Effector memory CD4-positive, alpha-beta T cell (primary cell): ENCODE data around the gene SLC45A1.
"Not testable (repeated sequence)": the region's sequence is repeated elsewhere in the genome, so short reads cannot be mapped to it uniquely, and the experiment has no call there.

Source experiments
- DNase-seq, 3 donors: peaks; one replicate each; pipeline ENCODE4 v3.0.0-alpha.2; 2020
- H3K27ac ChIP-seq: 2 replicates; pipeline ENCODE4 v1.7.0; 2013; ENCODE audit warnings: mild to moderate bottlenecking, low read length, moderate library complexity; ENCODE audit not compliant: insufficient read depth, poor library complexity, severe bottlenecking
- H3K27me3 ChIP-seq: replicated peaks from 2 replicates; pipeline ENCODE4 v1.7.0; 2013; ENCODE audit warnings: mild to moderate bottlenecking, low read length; ENCODE audit not compliant: insufficient read depth, control insufficient read depth, poor library complexity, severe bottlenecking
- H3K36me3 ChIP-seq: 2 replicates; pipeline ENCODE4 v1.7.0; 2013; ENCODE audit warnings: mild to moderate bottlenecking, low read length, moderate library complexity; ENCODE audit not compliant: control insufficient read depth, insufficient read depth
- H3K4me1 ChIP-seq: 2 replicates; pipeline ENCODE4 v1.7.0; 2013; ENCODE audit warnings: low read length, mild to moderate bottlenecking; ENCODE audit not compliant: control insufficient read depth, insufficient read depth, poor library complexity, severe bottlenecking
- H3K4me3 ChIP-seq: 2 replicates; pipeline ENCODE4 v1.7.0; 2013; ENCODE audit warnings: low read length, low read depth, mild to moderate bottlenecking; ENCODE audit not compliant: insufficient read depth, poor library complexity, severe bottlenecking
- H3K9me3 ChIP-seq: 2 replicates; pipeline ENCODE4 v1.7.0; 2013; ENCODE audit warnings: mild to moderate bottlenecking, low read length, moderate library complexity; ENCODE audit not compliant: control insufficient read depth
- total RNA-seq, 3 donors: gene quantifications; one replicate each; lab custom pipeline; 2026; lab: John Stamatoyannopoulos, UW

SLC45A1 gene
- 0.39 to 1.7 (median 0.78) reads per million in 3 donors for total RNA-seq

DNA sequence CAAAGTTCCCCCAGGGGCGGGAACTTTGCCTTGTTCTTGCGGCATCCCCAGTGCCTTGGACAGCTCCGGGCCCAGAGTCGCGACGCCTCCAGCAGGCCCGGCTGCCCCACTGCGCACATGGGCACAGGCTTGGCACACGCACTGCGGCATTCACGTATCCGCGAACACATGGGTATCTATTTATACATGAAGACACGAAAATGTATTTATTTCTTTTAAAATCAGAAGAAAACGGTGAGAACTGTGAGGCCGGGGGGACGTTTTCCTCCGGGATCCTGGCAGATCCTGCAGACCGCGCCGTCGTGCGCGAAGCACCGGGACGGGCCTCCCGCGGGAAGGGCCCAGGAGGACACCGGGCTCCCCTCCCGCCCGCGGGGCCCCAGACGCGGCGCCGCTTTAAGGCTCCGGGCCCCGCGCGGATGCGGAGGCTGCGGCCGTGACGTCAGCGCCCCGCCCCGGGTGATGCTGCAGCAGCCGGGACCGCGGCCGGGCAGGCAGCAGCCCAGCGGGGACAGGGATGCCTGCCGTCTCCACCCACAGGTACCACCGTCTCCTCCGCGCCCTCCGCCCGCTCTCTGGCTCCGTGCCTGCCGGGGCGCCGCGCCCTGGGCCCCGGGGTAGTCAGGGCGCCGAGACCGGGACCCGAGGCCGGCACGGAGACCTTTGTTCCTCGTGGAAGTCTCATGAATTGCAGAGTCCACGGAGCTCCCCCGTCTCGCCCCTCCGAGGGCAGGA, at the start of gene SLC45A1:
SLC45A1 (plus strand) TSS at position 468 of the 735 bp plus-strand sequence. CDS start 6,216 bp downstream, outside the sequence.
- Histone ChIP-seq H3K27ac (no peak within 1 kb of the TSS), H3K36me3 (no peaks in the 10 kb centered on the region), H3K9me3 (no peaks in the 10 kb centered on the region), H3K4me1 (peaks cover 10% of the 10 kb centered on the region), H3K27me3 (peaks cover 8% of the 10 kb centered on the region), H3K4me3 (peak within 1 kb of the TSS; percentile 59)
- peak; percentile 65 to 75 (median 67) for DNase-seq

DNA sequence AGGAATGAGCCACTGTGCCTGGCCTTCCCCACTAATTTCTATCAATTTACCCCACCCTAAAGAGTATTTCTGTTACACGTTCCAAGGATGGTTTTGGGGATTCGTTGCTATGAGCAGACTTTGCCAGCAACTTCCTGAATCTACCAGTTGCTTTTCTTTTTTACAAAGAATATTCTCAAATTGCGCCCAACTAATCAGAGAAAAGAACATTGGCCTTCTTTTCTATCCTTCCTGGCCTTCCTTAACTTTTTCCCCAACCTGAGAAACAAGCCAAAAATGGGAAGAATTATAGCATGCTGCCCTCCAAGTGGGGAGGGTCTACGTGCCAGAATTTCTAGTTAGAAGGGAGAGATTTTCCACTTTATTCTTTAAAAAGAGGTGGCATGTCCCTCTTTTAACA, 44.9 kb upstream of the SLC45A1 start:
- H3K36me3 ChIP-seq, result no peaks in the 10 kb centered on the region

DNA sequence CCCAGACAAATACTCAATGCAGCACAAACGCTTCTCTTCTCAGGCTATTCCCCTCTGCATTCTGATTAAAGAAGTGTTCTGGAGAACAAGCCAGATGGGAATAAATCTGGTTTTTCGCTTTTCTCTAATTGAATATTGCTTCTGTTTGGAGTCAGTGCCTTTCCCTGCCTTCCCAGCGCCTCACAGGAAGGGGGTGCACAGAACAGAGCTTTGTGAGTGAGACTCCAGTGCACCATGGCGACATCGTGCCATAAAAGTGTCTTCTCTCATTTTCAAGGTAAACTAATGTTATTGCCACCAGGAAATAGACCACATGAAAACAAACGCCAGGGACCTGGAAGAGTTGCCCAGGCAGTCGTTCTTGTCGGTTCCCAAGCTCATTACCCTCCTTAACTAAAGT, 43.6 kb upstream of the SLC45A1 start:
- Histone ChIP-seq H3K4me3 (no peak overlapping the region), H3K4me1 (no peaks in the 10 kb centered on the region), H3K27ac (no peak overlapping the region), H3K27me3 (no peaks in the 10 kb centered on the region), H3K36me3 (no peaks in the 10 kb centered on the region), H3K9me3 (no peaks in the 10 kb centered on the region)
- DNase-seq, result no peak

More for the DNA sequence above, 44.9 kb upstream of the SLC45A1 start:
- Histone ChIP-seq H3K27me3 (no peaks in the 10 kb centered on the region), H3K4me1 (no peaks in the 10 kb centered on the region), H3K9me3 (no peaks in the 10 kb centered on the region), H3K27ac (no peak overlapping the region), H3K4me3 (no peak overlapping the region)
- DNase-seq, result no peak

DNA sequence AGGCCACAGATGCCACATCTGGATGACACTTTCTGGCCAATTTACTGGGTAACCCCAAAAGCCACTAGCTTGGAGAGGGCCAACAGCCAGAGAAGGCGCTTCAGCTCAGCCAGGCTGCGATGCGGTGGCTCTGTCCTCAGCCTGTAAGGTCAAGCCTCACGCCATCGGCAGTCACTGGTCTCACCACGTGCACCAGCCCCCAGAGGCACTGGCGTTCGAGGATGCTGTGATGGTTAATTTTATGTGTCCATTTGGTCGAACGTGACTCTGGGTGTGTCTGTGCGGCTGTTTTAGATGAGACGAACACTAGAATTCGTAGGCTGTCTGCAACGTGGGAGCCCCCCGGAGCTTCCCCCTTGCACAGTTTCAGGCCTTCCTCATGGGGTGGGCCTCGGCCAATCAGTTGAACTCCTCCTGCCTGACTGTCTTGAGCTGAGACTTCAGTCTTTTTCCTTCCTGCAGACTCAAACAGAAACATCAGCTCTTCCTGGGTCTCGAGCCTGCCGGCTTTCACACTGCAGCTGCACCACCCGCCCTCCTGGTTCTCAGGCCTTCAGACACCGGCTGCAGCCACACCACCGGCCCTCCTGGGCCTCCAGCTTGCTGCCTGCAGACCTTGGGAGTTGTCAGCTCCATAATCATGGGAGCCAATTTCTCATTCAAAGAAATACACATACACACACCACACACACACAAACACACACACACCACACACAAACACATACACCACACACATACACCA, 41.6 kb upstream of the SLC45A1 start:
- H3K4me3 ChIP-seq, result no peak overlapping the region
- H3K36me3 ChIP-seq, result no peaks in the 10 kb centered on the region
- no peaks in the 10 kb centered on the region for H3K27me3 ChIP-seq
- no peaks in the 10 kb centered on the region for H3K9me3 ChIP-seq
- no peak for DNase-seq
- no peaks in the 10 kb centered on the region for H3K4me1 ChIP-seq
- H3K27ac ChIP-seq, result no peak overlapping the region

DNA sequence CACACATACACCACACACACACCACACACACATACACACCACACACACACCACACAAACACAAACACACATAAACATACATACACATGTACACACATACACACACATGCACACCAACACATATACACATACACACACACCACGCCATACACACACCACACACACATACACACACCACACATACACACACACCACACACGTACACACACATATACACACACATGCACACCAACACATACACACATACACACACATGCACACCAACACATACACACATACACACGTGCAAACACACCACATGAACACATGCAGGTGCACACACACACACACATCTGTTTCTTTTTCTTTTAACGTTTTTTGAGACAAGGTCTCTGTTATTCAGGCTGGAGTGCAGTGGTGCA, 41.0 kb upstream of the SLC45A1 start:
- no peak overlapping the region for H3K4me3 ChIP-seq
- DNase-seq, result no peak
- no peaks in the 10 kb centered on the region for H3K27me3 ChIP-seq
- H3K9me3 ChIP-seq, result no peaks in the 10 kb centered on the region
- H3K4me1 ChIP-seq, result no peaks in the 10 kb centered on the region
- no peaks in the 10 kb centered on the region for H3K36me3 ChIP-seq
- no peak overlapping the region for H3K27ac ChIP-seq

DNA sequence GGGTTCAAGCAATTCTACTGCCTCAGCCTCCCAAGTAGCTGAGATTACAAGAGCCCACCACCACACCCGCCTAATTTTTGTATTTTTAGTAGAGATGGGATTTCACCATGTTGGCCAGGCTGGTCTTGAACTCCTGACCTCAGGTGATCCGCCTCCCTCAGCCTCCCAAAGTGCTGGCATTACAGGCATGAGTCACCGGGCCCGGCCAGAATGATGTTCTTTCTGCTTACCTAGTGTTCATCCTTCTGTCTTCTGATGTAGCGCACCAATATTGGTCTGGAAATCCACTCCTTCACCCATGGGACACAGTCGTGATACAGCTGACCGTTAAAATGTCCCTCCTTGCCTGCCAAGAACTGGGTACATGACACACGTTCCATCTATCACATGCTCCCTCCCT, 39.2 kb upstream of the SLC45A1 start:
- DNase-seq, H3K27me3 ChIP-seq, H3K27ac ChIP-seq, H3K4me3 ChIP-seq, H3K4me1 ChIP-seq, H3K36me3 ChIP-seq, H3K9me3 ChIP-seq: not testable (repeated sequence)

DNA sequence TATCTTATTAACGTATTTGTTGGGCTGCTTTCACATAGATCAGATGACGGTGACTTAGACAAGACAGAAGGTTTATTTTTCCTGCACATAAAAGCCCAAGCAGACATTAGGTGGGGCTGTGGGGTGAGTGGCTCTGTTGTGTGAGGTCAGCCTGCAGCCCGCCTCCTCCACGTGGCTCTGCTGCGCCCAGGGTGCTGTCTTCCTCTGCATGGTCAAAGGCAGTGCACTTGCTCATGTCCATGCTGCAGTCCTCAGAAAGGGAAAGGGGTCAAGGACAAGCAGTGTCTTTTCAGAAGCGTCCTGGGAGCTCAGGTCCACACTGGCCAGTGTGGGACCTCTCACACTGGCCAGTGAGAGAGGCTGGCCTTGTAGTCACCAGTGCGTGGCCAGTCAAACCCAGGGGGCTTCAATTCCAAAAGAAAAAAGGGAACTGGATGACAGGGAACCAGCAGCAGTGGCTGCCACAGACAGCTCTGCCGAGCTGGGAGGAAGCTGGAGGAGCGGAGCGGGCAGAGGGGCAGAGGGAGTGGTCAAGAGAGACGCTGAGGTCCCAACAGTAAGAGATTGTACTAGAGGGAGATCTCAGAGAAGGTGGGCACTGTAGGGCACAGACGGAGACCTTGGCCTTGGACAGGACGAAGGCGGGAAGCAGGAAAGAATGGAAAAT, 35.9 kb upstream of the SLC45A1 start:
- Histone ChIP-seq H3K27me3 (no peaks in the 10 kb centered on the region), H3K36me3 (no peaks in the 10 kb centered on the region), H3K9me3 (no peaks in the 10 kb centered on the region), H3K4me3 (no peak overlapping the region), H3K27ac (no peak overlapping the region), H3K4me1 (no peaks in the 10 kb centered on the region)
- DNase-seq, result no peak

DNA sequence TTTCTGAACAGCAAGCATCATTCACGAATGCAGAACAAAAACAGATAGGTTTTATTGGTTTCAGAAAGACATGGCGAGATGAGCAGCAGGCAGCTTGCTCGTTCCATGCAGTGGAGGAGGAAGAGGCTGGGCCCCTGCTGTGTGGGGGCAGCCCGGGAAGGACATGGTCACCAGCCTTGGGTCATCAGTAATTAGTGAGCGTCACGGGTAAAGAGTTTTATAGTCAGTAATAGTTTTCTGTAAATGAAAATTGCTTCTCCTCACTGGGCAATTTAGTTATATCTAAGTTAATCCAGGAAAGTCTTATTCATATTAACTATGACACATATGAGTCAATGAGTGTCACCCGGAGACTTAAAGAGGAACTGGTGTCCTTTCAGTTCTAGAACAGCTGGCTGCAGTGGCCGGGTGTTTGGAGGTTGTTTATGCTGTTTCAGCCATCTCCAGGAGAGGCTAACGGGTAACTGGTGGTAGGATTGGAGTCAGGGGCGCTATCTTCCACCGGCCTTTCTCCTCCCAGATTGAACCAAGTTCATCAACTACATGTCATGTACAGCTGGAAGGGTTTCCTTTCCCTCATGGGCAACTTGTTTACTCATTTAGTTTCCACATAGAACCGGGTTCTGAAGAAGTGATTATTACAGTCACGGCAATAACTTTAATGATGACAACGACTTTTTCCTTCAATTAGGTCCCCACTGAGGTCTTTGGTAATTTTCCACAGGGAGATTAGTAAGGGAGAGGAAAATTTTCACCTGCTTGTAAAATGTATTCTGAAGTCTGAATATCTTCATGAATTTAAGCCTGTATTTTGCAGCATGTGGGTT, 34.6 kb upstream of the SLC45A1 start:
- DNase-seq, result no peak

DNA sequence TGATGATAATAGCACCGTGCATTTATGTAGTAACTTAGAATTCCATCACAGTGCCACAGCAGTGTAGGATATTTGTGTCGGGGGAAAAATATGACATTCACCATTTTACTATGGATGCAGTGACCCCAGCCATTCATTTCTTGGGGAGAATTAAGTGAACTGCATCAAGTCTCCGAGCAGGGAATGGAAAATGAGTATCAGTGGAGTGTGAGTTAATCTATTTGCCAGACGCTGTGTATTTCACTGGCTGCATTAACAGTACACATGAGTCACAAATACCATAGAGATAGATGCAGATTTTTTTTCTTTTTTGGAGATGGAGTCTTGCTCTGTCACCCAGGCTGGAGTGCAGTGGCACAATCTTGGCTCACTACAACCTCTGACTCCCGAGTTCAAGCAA, 33.8 kb upstream of the SLC45A1 start:
- no peaks in the 10 kb centered on the region for H3K9me3 ChIP-seq

More for the DNA sequence above, 34.6 kb upstream of the SLC45A1 start:
- no peaks in the 10 kb centered on the region for H3K9me3 ChIP-seq
- no peak overlapping the region for H3K27ac ChIP-seq
- no peak overlapping the region for H3K4me3 ChIP-seq
- no peaks in the 10 kb centered on the region for H3K27me3 ChIP-seq
- no peaks in the 10 kb centered on the region for H3K4me1 ChIP-seq
- no peaks in the 10 kb centered on the region for H3K36me3 ChIP-seq

More for the DNA sequence above, 33.8 kb upstream of the SLC45A1 start:
- Histone ChIP-seq H3K36me3 (no peaks in the 10 kb centered on the region), H3K27ac (no peak overlapping the region), H3K4me1 (no peaks in the 10 kb centered on the region), H3K4me3 (no peak overlapping the region), H3K27me3 (no peaks in the 10 kb centered on the region)
- DNase-seq, result no peak
